Stimulated activated effector memory CD8-positive, alpha-beta T cell treated with anti-CD3 and anti-CD28 coated beads, Interleukin-12 subunit alpha, Interleukin-12 subunit beta, amount 100 ng/mL, for 72 hours (primary cell): ENCODE measurements around the gene CISH.
A peak's percentile ranks its signal among the peaks of the same experiment; 100 is the strongest.

Experiments used
- ATAC-seq: fragments of 150-1000 bp; cut with Tn5 transposase; 2 replicates; pipeline ENCODE4 v1.10.0; 2021
- DNase-seq, 2 donors: peaks; one replicate each; pipeline ENCODE4 v3.0.0; 2021 to 2022; ENCODE audit warnings: low spot score in 2 of 2
- H3K27ac Mint-ChIP-seq: one replicate; pipeline ENCODE4 v1.8.0; 2022; ENCODE audit warnings: mild to moderate bottlenecking, mixed read lengths
- H3K36me3 Mint-ChIP-seq: one replicate; pipeline ENCODE4 v1.8.0; 2022; ENCODE audit warnings: mild to moderate bottlenecking, mixed read lengths
- H3K4me1 Mint-ChIP-seq: one replicate; pipeline ENCODE4 v1.8.0; 2022; ENCODE audit warnings: mixed read lengths
- H3K4me3 Mint-ChIP-seq: one replicate; pipeline ENCODE4 v1.8.0; 2022; ENCODE audit warnings: mild to moderate bottlenecking, mixed read lengths
- H3K9me3 Mint-ChIP-seq: one replicate; pipeline ENCODE4 v1.8.0; 2022; ENCODE audit warnings: mixed read lengths

CISH gene, protein sequence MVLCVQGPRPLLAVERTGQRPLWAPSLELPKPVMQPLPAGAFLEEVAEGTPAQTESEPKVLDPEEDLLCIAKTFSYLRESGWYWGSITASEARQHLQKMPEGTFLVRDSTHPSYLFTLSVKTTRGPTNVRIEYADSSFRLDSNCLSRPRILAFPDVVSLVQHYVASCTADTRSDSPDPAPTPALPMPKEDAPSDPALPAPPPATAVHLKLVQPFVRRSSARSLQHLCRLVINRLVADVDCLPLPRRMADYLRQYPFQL

DNA sequence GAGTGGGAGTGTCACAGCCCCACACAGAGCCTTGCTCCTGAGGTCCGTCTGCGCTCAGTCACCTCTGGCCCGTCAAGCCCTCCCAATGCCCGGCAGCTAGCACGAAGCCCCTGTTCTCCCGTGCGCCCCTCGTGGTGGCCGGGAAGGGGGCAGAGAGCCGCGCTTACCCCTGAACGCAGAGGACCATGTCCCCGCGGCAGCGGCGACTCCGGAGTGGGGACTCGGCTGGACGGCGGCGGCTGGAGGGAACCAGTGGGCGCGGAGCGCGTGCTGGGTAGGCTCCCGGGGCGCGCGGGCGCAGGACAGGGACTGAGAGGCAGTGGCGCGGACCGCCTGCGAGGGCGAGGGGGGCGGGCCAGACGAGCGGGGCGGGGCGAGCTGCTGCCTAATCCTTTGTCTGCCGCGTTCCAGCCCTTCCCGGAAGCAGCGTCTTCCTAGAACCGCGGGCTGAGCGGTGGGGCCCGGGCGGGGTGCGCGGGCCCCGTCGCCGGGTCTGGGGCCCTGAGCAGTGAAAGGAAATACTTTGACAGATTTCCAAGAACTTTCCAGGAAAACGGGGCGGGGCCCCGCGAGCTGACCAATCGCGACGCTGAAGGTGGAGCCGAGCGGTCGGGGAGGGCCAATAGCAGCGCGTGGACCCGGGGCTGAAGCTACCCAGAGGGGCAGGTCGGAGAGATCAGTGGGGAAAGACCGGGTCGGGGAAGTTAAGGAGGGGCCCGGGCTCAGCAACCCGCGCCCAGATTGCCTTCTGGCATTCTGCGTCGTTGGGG lies at the start of gene CISH:
Gene CISH, minus strand, starts transcription at position 311 of the 770 bp plus-strand sequence. Its CDS starts 124 bp downstream, at position 187.
- H3K9me3 Mint-ChIP-seq = no peaks in the 10 kb centered on the region
- H3K4me3 Mint-ChIP-seq = peak within 1 kb of the TSS; percentile 98
- ATAC-seq (peak; percentile 82), DNase-seq (peak; percentile 94 to 99)
- peaks cover 92% of the 10 kb centered on the region for H3K36me3 Mint-ChIP-seq
- H3K27ac Mint-ChIP-seq = peak within 1 kb of the TSS; percentile 99
- peaks cover 76% of the 10 kb centered on the region for H3K4me1 Mint-ChIP-seq

DNA sequence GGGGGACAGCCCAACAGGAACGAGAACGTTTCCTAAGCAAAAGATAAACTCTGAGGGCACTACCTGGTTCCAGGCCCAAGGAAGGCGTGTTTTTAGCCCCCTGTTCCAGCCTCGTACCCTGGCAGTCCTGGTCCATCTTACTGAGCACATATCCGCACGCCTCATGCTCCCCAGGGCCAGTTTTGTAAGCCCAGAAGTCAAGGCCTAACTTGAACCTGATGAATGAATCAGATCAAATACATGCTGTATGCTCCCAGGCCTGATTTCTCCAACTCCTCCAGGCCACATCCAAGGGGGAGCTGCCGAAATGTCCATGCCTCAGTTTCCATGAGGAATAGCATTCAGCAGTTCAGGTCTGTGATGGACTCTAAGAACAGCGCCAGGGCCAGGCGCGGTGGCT lies 48.8 kb upstream of the CISH start:
- ATAC-seq (no peak), DNase-seq (no peak)
- Mint-ChIP-seq H3K9me3 (no peaks in the 10 kb centered on the region), H3K4me3 (no peak overlapping the region), H3K4me1 (peaks cover 13% of the 10 kb centered on the region), H3K36me3 (peaks cover 11% of the 10 kb centered on the region), H3K27ac (no peak overlapping the region)

DNA sequence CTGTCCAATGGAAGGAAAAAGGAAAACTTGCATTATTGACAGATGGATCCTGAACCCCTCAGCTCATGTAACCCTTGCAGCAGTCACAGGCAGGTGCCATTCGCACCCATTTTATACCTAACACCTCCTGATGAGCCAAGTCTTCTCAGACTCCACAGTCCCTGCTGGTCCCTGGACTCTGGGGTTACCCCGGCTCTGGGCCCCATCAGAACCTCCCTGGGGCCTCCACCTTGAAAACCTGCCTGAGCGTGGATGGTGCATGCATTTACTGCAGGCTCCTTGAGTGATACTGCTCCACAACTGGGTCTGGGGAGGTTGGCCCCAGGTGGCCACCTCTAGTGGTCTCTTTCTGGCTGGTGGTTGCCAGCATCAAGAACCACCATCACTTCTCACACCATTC lies 47.3 kb upstream of the CISH start:
- Mint-ChIP-seq H3K4me3 (no peak overlapping the region), H3K27ac (no peak overlapping the region), H3K9me3 (no peaks in the 10 kb centered on the region), H3K36me3 (peaks cover 25% of the 10 kb centered on the region), H3K4me1 (peaks cover 20% of the 10 kb centered on the region)
- DNase-seq = no peak
- ATAC-seq = no peak

GRCh38 chr3:50658416-50658815 lies 46.8 kb upstream of the CISH start:
- Mint-ChIP-seq H3K4me1 (peaks cover 22% of the 10 kb centered on the region), H3K4me3 (no peak overlapping the region), H3K36me3 (peaks cover 25% of the 10 kb centered on the region), H3K27ac (peak overlapping the region; percentile 4), H3K9me3 (no peaks in the 10 kb centered on the region)
- DNase-seq (no peak), ATAC-seq (no peak)

GRCh38 chr3:50657816-50658215 lies 46.2 kb upstream of the CISH start:
- peak overlapping the region; percentile 4 for H3K27ac Mint-ChIP-seq
- no peak for DNase-seq
- ATAC-seq = no peak
- H3K4me3 Mint-ChIP-seq = no peak overlapping the region
- H3K36me3 Mint-ChIP-seq = peaks cover 25% of the 10 kb centered on the region
- peaks cover 26% of the 10 kb centered on the region for H3K4me1 Mint-ChIP-seq
- H3K9me3 Mint-ChIP-seq = no peaks in the 10 kb centered on the region

DNA sequence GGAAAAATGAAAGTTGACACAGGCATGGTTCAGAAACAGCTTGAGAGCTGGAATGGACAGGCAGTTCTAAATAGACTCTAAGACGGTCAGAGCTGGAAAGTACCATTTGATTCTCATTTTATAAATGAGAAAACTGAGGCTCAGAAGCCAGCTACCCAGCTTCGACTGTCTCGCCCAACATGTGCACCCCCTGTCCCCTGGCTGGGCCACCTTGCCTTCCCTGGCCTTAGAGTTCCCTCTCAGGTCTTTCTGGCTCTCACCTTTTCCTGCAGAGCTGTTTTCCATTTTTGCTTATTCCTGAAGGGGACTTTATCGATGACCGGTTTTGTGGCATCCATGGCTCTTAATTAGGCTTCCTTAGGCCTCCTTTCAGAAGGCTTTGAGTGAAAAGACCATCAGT lies 45.8 kb upstream of the CISH start:
- H3K4me3 Mint-ChIP-seq = no peak overlapping the region
- ATAC-seq = no peak

DNA sequence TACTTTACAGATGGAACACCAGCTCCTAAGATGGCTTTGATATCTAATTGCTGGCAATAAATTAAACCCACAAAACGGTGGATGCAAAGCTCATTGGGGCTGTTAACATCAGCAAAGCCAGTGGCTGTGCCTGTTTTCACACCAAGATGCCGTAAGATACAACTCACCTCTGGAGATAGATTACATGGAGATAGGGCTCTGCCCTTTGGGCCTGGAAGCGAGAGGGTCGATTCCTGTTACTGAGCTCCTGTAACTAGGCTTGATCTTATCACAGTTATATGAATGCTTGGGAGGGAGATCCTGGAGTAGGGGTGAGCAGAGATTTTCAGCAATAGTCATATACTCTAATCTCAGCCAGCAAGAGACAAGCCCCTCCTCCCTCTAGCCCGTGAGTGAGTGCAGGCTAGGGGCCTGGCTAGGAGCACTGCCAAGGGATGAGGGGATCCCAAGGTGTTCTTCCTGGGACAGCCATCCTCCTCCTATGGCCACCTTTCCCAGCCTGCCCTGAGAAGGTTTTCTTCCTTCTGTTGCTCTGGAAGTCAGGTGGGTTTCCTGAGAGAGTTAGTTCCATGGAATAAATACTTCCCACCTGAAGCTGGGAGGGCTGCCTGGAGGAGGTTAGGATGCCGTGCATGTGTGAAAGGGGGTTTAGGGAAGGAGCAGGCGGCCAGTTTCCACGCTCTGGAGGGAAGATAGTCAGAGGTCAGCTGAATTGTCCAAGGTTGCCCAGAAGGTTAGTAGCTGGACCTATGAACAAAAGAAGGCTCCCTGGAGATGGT lies 45.0 kb upstream of the CISH start:
- Mint-ChIP-seq H3K4me3 (no peak overlapping the region), H3K27ac (peak overlapping the region; percentile 45), H3K36me3 (peaks cover 26% of the 10 kb centered on the region), H3K4me1 (peaks cover 28% of the 10 kb centered on the region), H3K9me3 (no peaks in the 10 kb centered on the region)
- ATAC-seq (no peak), DNase-seq (no peak)

More for the DNA sequence above, 45.8 kb upstream of the CISH start:
- peaks cover 28% of the 10 kb centered on the region for H3K4me1 Mint-ChIP-seq
- H3K36me3 Mint-ChIP-seq = peaks cover 23% of the 10 kb centered on the region
- H3K27ac Mint-ChIP-seq = peak overlapping the region; percentile 45
- no peaks in the 10 kb centered on the region for H3K9me3 Mint-ChIP-seq
- DNase-seq = no peak

DNA sequence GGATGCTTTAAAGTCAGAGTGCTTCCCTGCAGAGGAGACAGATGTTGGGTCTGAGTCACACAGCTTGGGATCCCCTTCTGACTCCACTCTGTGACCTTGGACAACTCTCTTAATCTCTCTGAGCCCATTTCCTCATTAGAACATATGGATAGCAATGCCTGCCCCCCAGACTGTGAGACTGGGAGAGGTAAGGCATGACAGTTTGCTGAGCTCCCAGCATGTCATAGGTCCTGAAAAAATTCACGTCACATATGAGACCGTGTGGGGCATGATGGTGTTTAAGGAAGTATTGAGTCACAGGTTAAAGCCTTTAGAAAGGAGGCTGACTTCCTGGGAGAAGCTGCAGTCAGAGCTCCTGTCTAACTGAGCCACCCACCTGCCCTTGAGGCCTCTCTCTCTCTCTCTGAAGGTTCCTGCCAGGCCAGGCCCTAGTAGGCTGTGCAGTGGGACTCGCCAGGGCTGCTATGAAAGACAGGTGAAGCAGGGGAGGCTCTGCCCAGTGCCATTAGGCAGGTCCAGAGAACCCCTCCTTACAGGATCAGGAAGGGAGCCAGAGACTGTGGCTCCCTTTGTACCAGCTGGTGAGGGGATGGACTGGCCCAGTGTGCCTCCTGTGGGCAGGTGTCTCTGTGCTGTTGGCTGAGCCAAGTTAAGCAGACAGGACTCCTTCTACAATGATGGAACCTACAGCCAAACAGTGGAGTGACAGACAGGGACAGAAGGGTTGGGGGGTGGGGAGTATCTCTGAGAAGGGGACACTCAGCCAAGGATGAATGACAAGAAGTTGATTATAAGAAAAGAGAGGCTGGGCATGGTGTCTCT lies 43.6 kb upstream of the CISH start:
- DNase-seq (no peak), ATAC-seq (peak; percentile 86)
- Mint-ChIP-seq H3K4me3 (peak overlapping the region; percentile 6), H3K4me1 (peaks cover 28% of the 10 kb centered on the region), H3K27ac (peak overlapping the region; percentile 87), H3K36me3 (peaks cover 34% of the 10 kb centered on the region), H3K9me3 (no peaks in the 10 kb centered on the region)

DNA sequence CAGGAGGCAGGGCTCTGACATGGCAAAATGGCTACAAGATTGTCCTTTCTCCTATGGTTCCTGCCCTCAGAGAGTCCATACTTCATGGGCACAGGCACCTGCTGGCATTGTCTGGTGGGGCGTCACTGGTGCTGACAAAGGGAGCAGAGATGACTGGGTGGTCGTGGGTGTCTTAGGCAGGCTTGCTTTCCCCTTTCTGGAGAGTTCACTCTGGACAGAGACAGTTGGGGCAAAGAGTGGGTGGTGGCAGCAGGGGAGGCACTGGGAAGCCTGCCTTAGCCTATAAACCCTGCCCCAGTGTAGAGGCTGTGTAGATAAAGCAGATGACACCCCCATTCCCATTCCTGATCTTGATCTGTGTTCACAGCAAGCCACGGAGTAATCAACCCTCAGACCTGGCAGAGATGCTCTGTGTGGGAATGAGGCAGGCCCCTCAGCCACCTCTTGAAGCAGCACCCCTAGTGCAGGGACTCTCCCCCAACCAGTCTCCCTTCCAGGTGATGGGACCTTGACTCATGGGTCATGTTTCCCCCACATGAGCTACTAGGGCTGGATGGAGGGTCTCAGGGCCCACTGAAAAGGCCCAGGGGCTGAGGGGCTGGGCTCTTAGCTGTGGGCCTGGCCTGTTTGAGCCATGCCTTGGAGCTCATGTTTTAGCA lies 42.5 kb upstream of the CISH start:
- peaks cover 28% of the 10 kb centered on the region for H3K4me1 Mint-ChIP-seq

GRCh38 chr3:50652709-50653108 lies 41.1 kb upstream of the CISH start:
- H3K4me1 Mint-ChIP-seq = peaks cover 28% of the 10 kb centered on the region
- H3K4me3 Mint-ChIP-seq = no peak overlapping the region
- no peaks in the 10 kb centered on the region for H3K9me3 Mint-ChIP-seq
- DNase-seq = peak in 1 of 2 donors; percentile 72
- ATAC-seq = peak; percentile 57
- peak overlapping the region; percentile 87 for H3K27ac Mint-ChIP-seq
- peaks cover 52% of the 10 kb centered on the region for H3K36me3 Mint-ChIP-seq

More for the DNA sequence above, 42.5 kb upstream of the CISH start:
- H3K9me3 Mint-ChIP-seq = no peaks in the 10 kb centered on the region
- DNase-seq (no peak), ATAC-seq (no peak)
- no peak overlapping the region for H3K4me3 Mint-ChIP-seq
- H3K27ac Mint-ChIP-seq = peak overlapping the region; percentile 87
- peaks cover 40% of the 10 kb centered on the region for H3K36me3 Mint-ChIP-seq

GRCh38 chr3:50651920-50652529 lies 40.5 kb upstream of the CISH start:
- Mint-ChIP-seq H3K36me3 (peaks cover 59% of the 10 kb centered on the region), H3K27ac (peak overlapping the region; percentile 87), H3K4me3 (no peak overlapping the region), H3K4me1 (peaks cover 28% of the 10 kb centered on the region), H3K9me3 (no peaks in the 10 kb centered on the region)
- ATAC-seq (no peak), DNase-seq (no peak)

DNA sequence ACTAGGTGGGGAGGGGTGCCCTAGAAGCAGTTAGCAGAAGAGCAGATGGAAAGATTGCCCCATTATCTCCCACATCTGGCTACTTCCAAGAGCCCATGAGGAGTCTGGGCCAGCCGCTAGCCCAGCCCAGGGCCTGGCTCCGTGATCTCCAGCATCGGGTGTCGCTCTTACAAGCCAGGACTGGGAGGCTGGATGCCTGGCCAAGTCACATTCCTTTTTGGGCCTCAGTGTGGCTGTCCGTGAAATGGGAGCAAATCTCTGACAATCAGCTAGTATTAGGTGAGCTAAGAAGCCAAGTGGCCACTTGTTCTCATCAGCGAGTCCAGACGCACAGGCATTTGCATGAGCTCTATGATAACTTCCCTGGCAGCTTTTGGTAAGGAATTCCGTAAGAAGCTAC lies 39.9 kb upstream of the CISH start:
- Mint-ChIP-seq H3K27ac (peak overlapping the region; percentile 87), H3K4me3 (no peak overlapping the region), H3K9me3 (no peaks in the 10 kb centered on the region), H3K4me1 (peaks cover 30% of the 10 kb centered on the region), H3K36me3 (peaks cover 65% of the 10 kb centered on the region)
- no peak for DNase-seq
- no peak for ATAC-seq

GRCh38 chr3:50650018-50650417 lies 38.4 kb upstream of the CISH start:
- no peak for ATAC-seq
- H3K27ac Mint-ChIP-seq = peak overlapping the region; percentile 87
- H3K4me3 Mint-ChIP-seq = no peak overlapping the region
- peaks cover 75% of the 10 kb centered on the region for H3K36me3 Mint-ChIP-seq
- H3K9me3 Mint-ChIP-seq = no peaks in the 10 kb centered on the region
- no peak for DNase-seq
- peaks cover 24% of the 10 kb centered on the region for H3K4me1 Mint-ChIP-seq

DNA sequence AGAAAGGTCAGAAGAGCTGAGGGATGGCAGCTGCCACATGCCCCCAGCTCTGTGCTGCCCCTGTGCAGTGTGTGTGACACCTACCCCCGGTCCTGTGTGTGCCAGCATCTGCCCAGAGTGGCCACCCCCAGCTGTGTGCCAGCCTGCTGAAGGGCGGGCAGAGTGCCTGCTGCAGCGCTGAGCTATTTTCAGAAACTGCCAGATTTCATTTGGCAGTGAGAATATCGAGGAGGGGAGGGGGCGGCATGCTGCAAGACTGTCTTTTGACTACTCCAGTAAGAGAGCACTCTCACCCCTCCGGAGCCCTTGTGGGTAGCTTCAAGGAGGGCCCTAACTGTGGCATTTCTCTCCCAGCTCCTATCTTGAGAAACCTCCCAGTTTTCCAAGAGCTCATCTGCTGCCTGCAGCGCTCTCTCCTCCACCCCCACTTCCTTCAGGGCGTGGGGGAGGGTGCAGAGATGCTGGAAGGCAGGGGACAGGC lies 37.9 kb upstream of the CISH start:
- ATAC-seq = no peak
- Mint-ChIP-seq H3K36me3 (peaks cover 75% of the 10 kb centered on the region), H3K4me1 (peaks cover 19% of the 10 kb centered on the region), H3K27ac (peak overlapping the region; percentile 87), H3K4me3 (no peak overlapping the region), H3K9me3 (no peaks in the 10 kb centered on the region)
- DNase-seq = no peak
